Measurements from ENCODE around the gene GALNT9.
A peak's percentile ranks its signal among the peaks of the same experiment; 100 is the strongest.

DNA sequence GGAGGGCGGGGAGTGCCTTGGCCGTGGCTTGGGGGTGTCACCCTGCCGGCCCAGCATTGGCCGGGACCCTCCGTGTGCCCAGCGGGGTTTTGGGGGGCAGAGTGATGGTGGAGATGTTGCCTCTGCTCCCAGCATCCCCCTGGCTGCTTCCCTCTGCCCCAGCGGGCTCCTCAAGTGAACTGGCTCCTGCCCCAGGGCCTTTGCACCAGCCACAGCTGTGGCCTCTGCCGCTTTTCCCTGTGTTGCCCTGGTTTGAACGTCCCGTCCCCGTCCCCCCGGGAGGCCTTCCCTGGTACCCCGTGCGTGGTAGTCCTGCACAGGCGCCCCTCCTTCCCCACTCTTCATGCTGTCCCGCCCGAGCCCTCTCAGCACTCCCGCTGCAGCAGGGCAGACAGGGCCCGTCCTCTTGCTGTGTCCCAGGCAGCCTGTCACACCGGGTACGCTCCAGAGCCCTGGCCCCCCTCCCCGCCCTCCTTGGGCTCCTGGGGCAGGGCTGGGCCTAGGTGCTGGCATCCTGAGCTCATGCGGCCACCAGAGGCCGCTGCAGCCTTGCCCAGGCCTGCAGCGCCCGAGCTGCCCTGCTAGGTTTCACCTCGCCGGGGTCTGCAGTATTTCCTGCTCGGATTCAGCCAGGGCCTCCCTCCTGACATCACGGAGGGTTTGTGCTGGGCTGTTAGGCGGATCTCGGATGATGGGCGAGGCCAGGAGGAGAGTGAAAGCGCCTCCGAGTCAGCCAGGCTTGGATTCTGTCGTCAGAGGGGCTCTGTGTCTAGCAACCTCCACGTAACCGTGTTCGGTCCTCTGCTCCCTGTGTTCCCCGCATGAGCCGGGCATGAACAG, 175.7 kb downstream of the GALNT9 start:
- TF ChIP-seq RAD21 (conservative IDR thresholded peaks at IDR 0.05) = peak; percentile 96
- TF ChIP-seq, protein P1, sequence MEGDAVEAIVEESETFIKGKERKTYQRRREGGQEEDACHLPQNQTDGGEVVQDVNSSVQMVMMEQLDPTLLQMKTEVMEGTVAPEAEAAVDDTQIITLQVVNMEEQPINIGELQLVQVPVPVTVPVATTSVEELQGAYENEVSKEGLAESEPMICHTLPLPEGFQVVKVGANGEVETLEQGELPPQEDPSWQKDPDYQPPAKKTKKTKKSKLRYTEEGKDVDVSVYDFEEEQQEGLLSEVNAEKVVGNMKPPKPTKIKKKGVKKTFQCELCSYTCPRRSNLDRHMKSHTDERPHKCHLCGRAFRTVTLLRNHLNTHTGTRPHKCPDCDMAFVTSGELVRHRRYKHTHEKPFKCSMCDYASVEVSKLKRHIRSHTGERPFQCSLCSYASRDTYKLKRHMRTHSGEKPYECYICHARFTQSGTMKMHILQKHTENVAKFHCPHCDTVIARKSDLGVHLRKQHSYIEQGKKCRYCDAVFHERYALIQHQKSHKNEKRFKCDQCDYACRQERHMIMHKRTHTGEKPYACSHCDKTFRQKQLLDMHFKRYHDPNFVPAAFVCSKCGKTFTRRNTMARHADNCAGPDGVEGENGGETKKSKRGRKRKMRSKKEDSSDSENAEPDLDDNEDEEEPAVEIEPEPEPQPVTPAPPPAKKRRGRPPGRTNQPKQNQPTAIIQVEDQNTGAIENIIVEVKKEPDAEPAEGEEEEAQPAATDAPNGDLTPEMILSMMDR (IDR thresholded peaks at IDR 0.05; ENCODE audit: poor library complexity, severe bottlenecking) = peak; percentile 95
- TF ChIP-seq POLR2AphosphoS5 (IDR thresholded peaks at IDR 0.05) = no peak
- TF ChIP-seq, protein P2, sequence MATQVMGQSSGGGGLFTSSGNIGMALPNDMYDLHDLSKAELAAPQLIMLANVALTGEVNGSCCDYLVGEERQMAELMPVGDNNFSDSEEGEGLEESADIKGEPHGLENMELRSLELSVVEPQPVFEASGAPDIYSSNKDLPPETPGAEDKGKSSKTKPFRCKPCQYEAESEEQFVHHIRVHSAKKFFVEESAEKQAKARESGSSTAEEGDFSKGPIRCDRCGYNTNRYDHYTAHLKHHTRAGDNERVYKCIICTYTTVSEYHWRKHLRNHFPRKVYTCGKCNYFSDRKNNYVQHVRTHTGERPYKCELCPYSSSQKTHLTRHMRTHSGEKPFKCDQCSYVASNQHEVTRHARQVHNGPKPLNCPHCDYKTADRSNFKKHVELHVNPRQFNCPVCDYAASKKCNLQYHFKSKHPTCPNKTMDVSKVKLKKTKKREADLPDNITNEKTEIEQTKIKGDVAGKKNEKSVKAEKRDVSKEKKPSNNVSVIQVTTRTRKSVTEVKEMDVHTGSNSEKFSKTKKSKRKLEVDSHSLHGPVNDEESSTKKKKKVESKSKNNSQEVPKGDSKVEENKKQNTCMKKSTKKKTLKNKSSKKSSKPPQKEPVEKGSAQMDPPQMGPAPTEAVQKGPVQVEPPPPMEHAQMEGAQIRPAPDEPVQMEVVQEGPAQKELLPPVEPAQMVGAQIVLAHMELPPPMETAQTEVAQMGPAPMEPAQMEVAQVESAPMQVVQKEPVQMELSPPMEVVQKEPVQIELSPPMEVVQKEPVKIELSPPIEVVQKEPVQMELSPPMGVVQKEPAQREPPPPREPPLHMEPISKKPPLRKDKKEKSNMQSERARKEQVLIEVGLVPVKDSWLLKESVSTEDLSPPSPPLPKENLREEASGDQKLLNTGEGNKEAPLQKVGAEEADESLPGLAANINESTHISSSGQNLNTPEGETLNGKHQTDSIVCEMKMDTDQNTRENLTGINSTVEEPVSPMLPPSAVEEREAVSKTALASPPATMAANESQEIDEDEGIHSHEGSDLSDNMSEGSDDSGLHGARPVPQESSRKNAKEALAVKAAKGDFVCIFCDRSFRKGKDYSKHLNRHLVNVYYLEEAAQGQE (IDR thresholded peaks at IDR 0.05; ENCODE audit: borderline replicate concordance) = no peak
- no peak for TF ChIP-seq EZH2 (IDR thresholded peaks at IDR 0.05; ENCODE audit: borderline replicate concordance, insufficient read depth, low read length, poor library complexity, severe bottlenecking)
- no peak for TF ChIP-seq MXI1 (conservative IDR thresholded peaks at IDR 0.05; ENCODE audit: poor library complexity, severe bottlenecking)
- peak; percentile 16 for TF ChIP-seq EP300 (conservative IDR thresholded peaks at IDR 0.05; ENCODE audit: poor library complexity, severe bottlenecking)
